GM23338 (cell line): Measurements from ENCODE around the gene PHLDB2. TPM values are rescaled to one million over a fixed set of nuclear protein-coding genes. Genes with fewer than 3 reads are reported as not detected.

ENCODE experiments used
- ATAC-seq: fragments of 200-7000 bp; cut with Tn5 transposase; 3 replicates; pipeline ENCODE4 v1.9.1; 2020
- DNase-seq: peaks from one replicate; pipeline ENCODE4 v3.0.0-alpha.2; 2015; ENCODE audit warnings: low spot score
- H2AFZ ChIP-seq: fragments of 200-600 bp; sonication (generic); 2 replicates; pipeline ENCODE4 v1.8.0; 2016; ENCODE audit warnings: antibody characterized with exemption, mild to moderate bottlenecking, moderate library complexity
- H3F3A ChIP-seq: fragments of 200-600 bp; sonication (generic); replicated peaks from 2 replicates; pipeline ENCODE4 v1.8.0; 2017; ENCODE audit warnings: antibody characterized with exemption, mixed run types, low read depth
- H3K27ac ChIP-seq: fragments of 200-600 bp; sonication (generic); 2 replicates; pipeline ENCODE4 v1.6.1; 2016; ENCODE audit warnings: low read depth
- H3K27me3 ChIP-seq: fragments of 200-600 bp; sonication (generic); 2 replicates; pipeline ENCODE4 v1.8.0; 2016; ENCODE audit warnings: mild to moderate bottlenecking, mixed run types, moderate library complexity; ENCODE audit not compliant: insufficient read depth
- H3K36me3 ChIP-seq: fragments of 200-600 bp; sonication (generic); 2 replicates; pipeline ENCODE4 v1.8.0; 2016; ENCODE audit warnings: mild to moderate bottlenecking; ENCODE audit not compliant: insufficient read depth
- H3K4me1 ChIP-seq: fragments of 200-600 bp; sonication (generic); 2 replicates; pipeline ENCODE4 v1.8.0; 2016; ENCODE audit warnings: mild to moderate bottlenecking, moderate library complexity; ENCODE audit not compliant: insufficient read depth
- H3K4me2 ChIP-seq: fragments of 200-600 bp; sonication (generic); 2 replicates; pipeline ENCODE4 v1.7.1; 2017; ENCODE audit warnings: mixed run types
- H3K4me3 ChIP-seq: fragments of 200-600 bp; sonication (generic); 2 replicates; pipeline ENCODE4 v1.6.1; 2016; ENCODE audit warnings: mixed run types
- H3K79me2 ChIP-seq: fragments of 200-600 bp; sonication (generic); replicated peaks from 2 replicates; pipeline ENCODE4 v1.8.0; 2017; ENCODE audit warnings: mild to moderate bottlenecking; ENCODE audit not compliant: insufficient read depth
- H3K9me2 ChIP-seq: fragments of 200-600 bp; sonication (generic); 2 replicates; pipeline ENCODE4 v1.8.0; 2017; ENCODE audit not compliant: insufficient read depth
- H4K20me1 ChIP-seq: fragments of 200-600 bp; sonication (generic); replicated peaks from 2 replicates; pipeline ENCODE4 v1.8.0; 2017; ENCODE audit warnings: mild to moderate bottlenecking; ENCODE audit not compliant: insufficient read depth
- H3K27ac Mint-ChIP-seq: 2 replicates; pipeline ENCODE4 v1.8.0; 2020; ENCODE audit warnings: inconsistent platforms, mild to moderate bottlenecking, moderate library complexity, mixed read lengths
- H3K27me3 Mint-ChIP-seq: 3 replicates; pipeline ENCODE4 v1.8.0; 2022; ENCODE audit warnings: low read depth, mild to moderate bottlenecking, moderate library complexity, mixed read lengths, inconsistent platforms; ENCODE audit not compliant: insufficient read depth, poor library complexity
- H3K36me3 Mint-ChIP-seq: 3 replicates; pipeline ENCODE4 v1.8.0; 2021; ENCODE audit warnings: low read depth, mild to moderate bottlenecking, inconsistent platforms, moderate library complexity, mixed read lengths
- H3K4me1 Mint-ChIP-seq: 3 replicates; pipeline ENCODE4 v1.8.0; 2020; ENCODE audit warnings: mild to moderate bottlenecking, inconsistent platforms, mixed read lengths
- H3K4me3 Mint-ChIP-seq: 3 replicates; pipeline ENCODE4 v1.8.0; 2021; ENCODE audit warnings: moderate library complexity, mild to moderate bottlenecking, inconsistent platforms, mixed read lengths
- H3K9me3 Mint-ChIP-seq: 3 replicates; pipeline ENCODE4 v1.8.0; 2020; ENCODE audit warnings: moderate library complexity, mild to moderate bottlenecking, inconsistent platforms, mixed read lengths
- JUNB ChIP-seq: IDR thresholded peaks from one replicate; pipeline ENCODE4 v1.6.1; 2016; ENCODE audit warnings: antibody characterized with exemption; ENCODE audit not compliant: unreplicated experiment
- NANOG ChIP-seq: IDR thresholded peaks from 2 replicates; pipeline ENCODE4 v1.6.1; 2016; ENCODE audit warnings: antibody characterized with exemption, borderline replicate concordance
- STAT1 ChIP-seq: IDR thresholded peaks from one replicate; pipeline ENCODE4 v1.6.1; 2016; ENCODE audit warnings: antibody characterized with exemption; ENCODE audit not compliant: unreplicated experiment
- ZNF331 ChIP-seq: fragments of 250-450 bp; sonication (Bioruptor Pico); IDR thresholded peaks from 2 replicates; pipeline ENCODE4 v1.5.0; 2020; ENCODE audit warnings: low read depth, mild to moderate bottlenecking, moderate library complexity
- polyA plus RNA-seq: library from polyadenylated mRNA; unstranded; fragments of >200 nt; fragmentation: Nextera tagmentation; extraction: Ambion mirVana; gene quantifications from 2 replicates; pipeline ENCODE4 v1.2.1, GENCODE V29; 2016
- total RNA-seq: library from RNA; depleted of rRNA; stranded (reverse); fragments of >200 nt; shearing (Covaris generic); gene quantifications from 2 replicates; pipeline ENCODE4 v1.2.3, GENCODE V29; 2014
- TF ChIP-seq, protein P1 (sequence below): fragments of 250-450 bp; sonication (Bioruptor Pico); IDR thresholded peaks from 2 replicates; pipeline ENCODE4 v1.5.0; 2020; ENCODE audit warnings: mild to moderate bottlenecking, moderate library complexity
- TF ChIP-seq, protein P2 (sequence below), 2 experiments: fragments of 200-600 bp in 1 of 2; sonication (generic) in 1 of 2; conservative IDR thresholded peaks; 2 replicates each; pipeline versions ENCODE4 v1.5.1 to v1.6.1; 2016 to 2017; ENCODE audit warnings: antibody characterized with exemption in 2 of 2, low read depth in 2 of 2, mild to moderate bottlenecking in 2 of 2, moderate library complexity in 1 of 2
- TF ChIP-seq, protein P3 (sequence below): IDR thresholded peaks from 2 replicates; pipeline ENCODE4 v1.6.1; 2016; ENCODE audit warnings: antibody characterized with exemption

Gene PHLDB2
- total and polyA plus RNA-seq, 2 experiments from 2014 or later = 19.5 to 33.7 TPM

DNA sequence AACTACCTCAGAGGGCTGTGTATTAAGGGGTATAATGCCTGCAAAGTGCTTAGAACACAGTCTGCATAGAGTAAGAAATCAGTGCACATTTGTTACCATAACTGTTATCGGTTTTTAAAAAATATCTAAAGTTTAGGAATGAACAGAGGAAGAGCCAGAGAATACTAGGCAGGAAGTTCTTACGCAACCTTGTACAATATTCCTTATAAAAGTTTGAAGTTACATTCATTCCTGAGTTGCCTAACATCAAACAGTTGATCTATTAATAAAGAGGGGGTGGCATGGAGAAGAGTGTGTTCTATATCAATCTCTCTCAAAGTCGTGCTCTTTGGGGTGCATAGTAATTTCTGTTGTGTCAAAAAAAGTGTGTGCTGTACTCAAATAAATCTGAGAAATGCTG lies 22.0 kb upstream of the PHLDB2 start (continued):
- TF ChIP-seq, protein P1, sequence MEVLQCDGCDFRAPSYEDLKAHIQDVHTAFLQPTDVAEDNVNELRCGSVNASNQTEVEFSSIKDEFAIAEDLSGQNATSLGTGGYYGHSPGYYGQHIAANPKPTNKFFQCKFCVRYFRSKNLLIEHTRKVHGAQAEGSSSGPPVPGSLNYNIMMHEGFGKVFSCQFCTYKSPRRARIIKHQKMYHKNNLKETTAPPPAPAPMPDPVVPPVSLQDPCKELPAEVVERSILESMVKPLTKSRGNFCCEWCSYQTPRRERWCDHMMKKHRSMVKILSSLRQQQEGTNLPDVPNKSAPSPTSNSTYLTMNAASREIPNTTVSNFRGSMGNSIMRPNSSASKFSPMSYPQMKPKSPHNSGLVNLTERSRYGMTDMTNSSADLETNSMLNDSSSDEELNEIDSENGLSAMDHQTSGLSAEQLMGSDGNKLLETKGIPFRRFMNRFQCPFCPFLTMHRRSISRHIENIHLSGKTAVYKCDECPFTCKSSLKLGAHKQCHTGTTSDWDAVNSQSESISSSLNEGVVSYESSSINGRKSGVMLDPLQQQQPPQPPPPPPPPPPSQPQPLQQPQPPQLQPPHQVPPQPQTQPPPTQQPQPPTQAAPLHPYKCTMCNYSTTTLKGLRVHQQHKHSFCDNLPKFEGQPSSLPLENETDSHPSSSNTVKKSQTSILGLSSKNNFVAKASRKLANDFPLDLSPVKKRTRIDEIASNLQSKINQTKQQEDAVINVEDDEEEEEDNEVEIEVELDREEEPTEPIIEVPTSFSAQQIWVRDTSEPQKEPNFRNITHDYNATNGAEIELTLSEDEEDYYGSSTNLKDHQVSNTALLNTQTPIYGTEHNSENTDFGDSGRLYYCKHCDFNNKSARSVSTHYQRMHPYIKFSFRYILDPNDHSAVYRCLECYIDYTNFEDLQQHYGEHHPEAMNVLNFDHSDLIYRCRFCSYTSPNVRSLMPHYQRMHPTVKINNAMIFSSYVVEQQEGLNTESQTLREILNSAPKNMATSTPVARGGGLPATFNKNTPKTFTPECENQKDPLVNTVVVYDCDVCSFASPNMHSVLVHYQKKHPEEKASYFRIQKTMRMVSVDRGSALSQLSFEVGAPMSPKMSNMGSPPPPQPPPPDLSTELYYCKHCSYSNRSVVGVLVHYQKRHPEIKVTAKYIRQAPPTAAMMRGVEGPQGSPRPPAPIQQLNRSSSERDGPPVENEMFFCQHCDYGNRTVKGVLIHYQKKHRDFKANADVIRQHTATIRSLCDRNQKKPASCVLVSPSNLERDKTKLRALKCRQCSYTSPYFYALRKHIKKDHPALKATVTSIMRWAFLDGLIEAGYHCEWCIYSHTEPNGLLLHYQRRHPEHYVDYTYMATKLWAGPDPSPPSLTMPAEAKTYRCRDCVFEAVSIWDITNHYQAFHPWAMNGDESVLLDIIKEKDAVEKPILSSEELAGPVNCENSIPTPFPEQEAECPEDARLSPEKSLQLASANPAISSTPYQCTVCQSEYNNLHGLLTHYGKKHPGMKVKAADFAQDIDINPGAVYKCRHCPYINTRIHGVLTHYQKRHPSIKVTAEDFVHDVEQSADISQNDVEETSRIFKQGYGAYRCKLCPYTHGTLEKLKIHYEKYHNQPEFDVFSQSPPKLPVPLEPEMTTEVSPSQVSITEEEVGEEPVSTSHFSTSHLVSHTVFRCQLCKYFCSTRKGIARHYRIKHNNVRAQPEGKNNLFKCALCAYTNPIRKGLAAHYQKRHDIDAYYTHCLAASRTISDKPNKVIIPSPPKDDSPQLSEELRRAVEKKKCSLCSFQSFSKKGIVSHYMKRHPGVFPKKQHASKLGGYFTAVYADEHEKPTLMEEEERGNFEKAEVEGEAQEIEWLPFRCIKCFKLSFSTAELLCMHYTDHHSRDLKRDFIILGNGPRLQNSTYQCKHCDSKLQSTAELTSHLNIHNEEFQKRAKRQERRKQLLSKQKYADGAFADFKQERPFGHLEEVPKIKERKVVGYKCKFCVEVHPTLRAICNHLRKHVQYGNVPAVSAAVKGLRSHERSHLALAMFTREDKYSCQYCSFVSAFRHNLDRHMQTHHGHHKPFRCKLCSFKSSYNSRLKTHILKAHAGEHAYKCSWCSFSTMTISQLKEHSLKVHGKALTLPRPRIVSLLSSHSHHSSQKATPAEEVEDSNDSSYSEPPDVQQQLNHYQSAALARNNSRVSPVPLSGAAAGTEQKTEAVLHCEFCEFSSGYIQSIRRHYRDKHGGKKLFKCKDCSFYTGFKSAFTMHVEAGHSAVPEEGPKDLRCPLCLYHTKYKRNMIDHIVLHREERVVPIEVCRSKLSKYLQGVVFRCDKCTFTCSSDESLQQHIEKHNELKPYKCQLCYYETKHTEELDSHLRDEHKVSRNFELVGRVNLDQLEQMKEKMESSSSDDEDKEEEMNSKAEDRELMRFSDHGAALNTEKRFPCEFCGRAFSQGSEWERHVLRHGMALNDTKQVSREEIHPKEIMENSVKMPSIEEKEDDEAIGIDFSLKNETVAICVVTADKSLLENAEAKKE (CRISPR knock-in tag) = no peak
- TF ChIP-seq JUNB (no peak), ZNF331 (CRISPR knock-in tag) (no peak)
- TF ChIP-seq, protein P2, sequence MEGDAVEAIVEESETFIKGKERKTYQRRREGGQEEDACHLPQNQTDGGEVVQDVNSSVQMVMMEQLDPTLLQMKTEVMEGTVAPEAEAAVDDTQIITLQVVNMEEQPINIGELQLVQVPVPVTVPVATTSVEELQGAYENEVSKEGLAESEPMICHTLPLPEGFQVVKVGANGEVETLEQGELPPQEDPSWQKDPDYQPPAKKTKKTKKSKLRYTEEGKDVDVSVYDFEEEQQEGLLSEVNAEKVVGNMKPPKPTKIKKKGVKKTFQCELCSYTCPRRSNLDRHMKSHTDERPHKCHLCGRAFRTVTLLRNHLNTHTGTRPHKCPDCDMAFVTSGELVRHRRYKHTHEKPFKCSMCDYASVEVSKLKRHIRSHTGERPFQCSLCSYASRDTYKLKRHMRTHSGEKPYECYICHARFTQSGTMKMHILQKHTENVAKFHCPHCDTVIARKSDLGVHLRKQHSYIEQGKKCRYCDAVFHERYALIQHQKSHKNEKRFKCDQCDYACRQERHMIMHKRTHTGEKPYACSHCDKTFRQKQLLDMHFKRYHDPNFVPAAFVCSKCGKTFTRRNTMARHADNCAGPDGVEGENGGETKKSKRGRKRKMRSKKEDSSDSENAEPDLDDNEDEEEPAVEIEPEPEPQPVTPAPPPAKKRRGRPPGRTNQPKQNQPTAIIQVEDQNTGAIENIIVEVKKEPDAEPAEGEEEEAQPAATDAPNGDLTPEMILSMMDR (conservative IDR thresholded peaks at IDR 0.05; ENCODE audit: low read depth in 2 of 2) = no peak
- TF ChIP-seq, protein P3, sequence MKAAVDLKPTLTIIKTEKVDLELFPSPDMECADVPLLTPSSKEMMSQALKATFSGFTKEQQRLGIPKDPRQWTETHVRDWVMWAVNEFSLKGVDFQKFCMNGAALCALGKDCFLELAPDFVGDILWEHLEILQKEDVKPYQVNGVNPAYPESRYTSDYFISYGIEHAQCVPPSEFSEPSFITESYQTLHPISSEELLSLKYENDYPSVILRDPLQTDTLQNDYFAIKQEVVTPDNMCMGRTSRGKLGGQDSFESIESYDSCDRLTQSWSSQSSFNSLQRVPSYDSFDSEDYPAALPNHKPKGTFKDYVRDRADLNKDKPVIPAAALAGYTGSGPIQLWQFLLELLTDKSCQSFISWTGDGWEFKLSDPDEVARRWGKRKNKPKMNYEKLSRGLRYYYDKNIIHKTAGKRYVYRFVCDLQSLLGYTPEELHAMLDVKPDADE = no peak

DNA sequence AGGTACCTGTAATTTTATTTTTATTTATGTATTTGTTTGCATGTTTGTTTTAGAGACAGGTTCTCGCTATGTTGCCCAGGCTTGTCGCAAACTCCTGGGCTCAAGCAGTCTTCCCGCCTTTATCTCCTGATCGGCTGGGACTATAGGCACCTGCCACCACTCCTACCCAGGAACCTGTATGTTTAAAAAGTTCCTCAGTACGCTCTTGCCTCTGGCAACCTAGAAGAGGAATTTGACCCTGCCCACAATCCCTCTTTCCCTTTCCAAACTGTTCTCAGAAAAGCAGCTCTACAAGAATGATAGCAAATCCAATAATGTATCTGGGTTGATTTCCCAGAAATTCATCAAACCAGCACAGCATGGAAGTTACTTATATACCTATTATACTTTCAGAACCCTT lies 20.9 kb upstream of the PHLDB2 start:
- H4K20me1 ChIP-seq = no peaks in the 10 kb centered on the region
- H3K4me1 Mint-ChIP-seq = no peaks in the 10 kb centered on the region
- peaks cover 13% of the 10 kb centered on the region for H3K27me3 Mint-ChIP-seq
- H3K4me1 ChIP-seq = no peaks in the 10 kb centered on the region
- no peaks in the 10 kb centered on the region for H3K9me2 ChIP-seq
- H3K27ac Mint-ChIP-seq = no peak overlapping the region
- no peak overlapping the region for H3K4me3 ChIP-seq
- ATAC-seq (no peak), DNase-seq (no peak)
- H3K4me2 ChIP-seq = no peak overlapping the region
- no peaks in the 10 kb centered on the region for H3K36me3 ChIP-seq
- H3K27me3 ChIP-seq = peaks cover 32% of the 10 kb centered on the region
- no peak overlapping the region for H2AFZ ChIP-seq
- H3K36me3 Mint-ChIP-seq = no peaks in the 10 kb centered on the region
- no peak overlapping the region for H3K4me3 Mint-ChIP-seq
- H3K79me2 ChIP-seq = no peaks in the 10 kb centered on the region
- no peaks in the 10 kb centered on the region for H3F3A ChIP-seq
- H3K9me3 Mint-ChIP-seq = no peaks in the 10 kb centered on the region
- H3K27ac ChIP-seq = no peak overlapping the region
- TF ChIP-seq STAT1 (no peak), NANOG (no peak)
- TF ChIP-seq, protein P1 (CRISPR knock-in tag) = no peak
